ENCODE results near the gene ALDOA.
A peak's percentile ranks its signal among the peaks of the same experiment; 100 is the strongest.

The ALDOA gene

GRCh38 chr16:30068750-30069610 is 3.4 kb downstream of the ALDOA start:
- H3K9ac ChIP-seq (ENCODE audit: low read depth in 1 of 2, low read length in 2 of 2): no peak overlapping the region
- no peak overlapping the region for H3K27ac ChIP-seq (ENCODE audit: low read depth, low read length)
- H3K4me1 ChIP-seq (ENCODE audit: control insufficient read depth in 1 of 2, insufficient read depth in 2 of 2, low read length in 2 of 2): peaks cover 28 to 33% of the 10 kb centered on the region in 2 donors
- H3K9me3 ChIP-seq (ENCODE audit: control insufficient read depth in 1 of 2, low read length in 2 of 2): no peaks in the 10 kb centered on the region
- H3K4me3 ChIP-seq (ENCODE audit: low read depth in 1 of 2, low read length in 2 of 2): no peak overlapping the region
- peaks cover 33 to 55% of the 10 kb centered on the region in 2 donors for H3K36me3 ChIP-seq (ENCODE audit: control insufficient read depth in 1 of 2, insufficient read depth in 2 of 2, low read length in 2 of 2)
- H3K27me3 ChIP-seq (ENCODE audit: control insufficient read depth in 1 of 2, insufficient read depth in 2 of 2, low read length in 2 of 2): no peaks in the 10 kb centered on the region

GRCh38 chr16:30069611-30070462 is 4.3 kb downstream of the ALDOA start:
- peaks cover 33 to 55% of the 10 kb centered on the region in 2 donors for H3K36me3 ChIP-seq (ENCODE audit: control insufficient read depth in 1 of 2, insufficient read depth in 2 of 2, low read length in 2 of 2)
- no peak overlapping the region for H3K9ac ChIP-seq (ENCODE audit: low read depth in 1 of 2, low read length in 2 of 2)
- no peaks in the 10 kb centered on the region for H3K27me3 ChIP-seq (ENCODE audit: control insufficient read depth in 1 of 2, insufficient read depth in 2 of 2, low read length in 2 of 2)
- peaks cover 22 to 27% of the 10 kb centered on the region in 2 donors for H3K4me1 ChIP-seq (ENCODE audit: control insufficient read depth in 1 of 2, insufficient read depth in 2 of 2, low read length in 2 of 2)
- no peak overlapping the region for H3K27ac ChIP-seq (ENCODE audit: low read depth, low read length)
- no peak overlapping the region for H3K4me3 ChIP-seq (ENCODE audit: low read depth in 1 of 2, low read length in 2 of 2)
- H3K9me3 ChIP-seq (ENCODE audit: control insufficient read depth in 1 of 2, low read length in 2 of 2): no peaks in the 10 kb centered on the region

GRCh38 chr16:30070490-30070889 is 4.9 kb downstream of the ALDOA start:
- Histone ChIP-seq H3K27ac (ENCODE audit: low read depth, low read length) (no peak overlapping the region), H3K36me3 (ENCODE audit: control insufficient read depth in 1 of 2, insufficient read depth in 2 of 2, low read length in 2 of 2) (peaks cover 33 to 55% of the 10 kb centered on the region in 2 donors), H3K27me3 (ENCODE audit: control insufficient read depth in 1 of 2, insufficient read depth in 2 of 2, low read length in 2 of 2) (no peaks in the 10 kb centered on the region), H3K4me1 (ENCODE audit: control insufficient read depth in 1 of 2, insufficient read depth in 2 of 2, low read length in 2 of 2) (peaks cover 22 to 27% of the 10 kb centered on the region in 2 donors), H3K9ac (ENCODE audit: low read depth in 1 of 2, low read length in 2 of 2) (no peak overlapping the region), H3K9me3 (ENCODE audit: control insufficient read depth in 1 of 2, low read length in 2 of 2) (no peaks in the 10 kb centered on the region), H3K4me3 (ENCODE audit: low read depth in 1 of 2, low read length in 2 of 2) (no peak overlapping the region)

- Histone ChIP-seq H3K27me3 (ENCODE audit: control insufficient read depth in 1 of 2, insufficient read depth in 2 of 2, low read length in 2 of 2) (no peaks in the 10 kb centered on the region), H3K4me3 (ENCODE audit: low read depth in 1 of 2, low read length in 2 of 2) (peak within 1 kb of the TSS; percentile 76 to 94), H3K27ac (ENCODE audit: low read depth, low read length) (peak within 1 kb of the TSS; percentile 83), H3K9me3 (ENCODE audit: control insufficient read depth in 1 of 2, low read length in 2 of 2) (no peaks in the 10 kb centered on the region), H3K36me3 (ENCODE audit: control insufficient read depth in 1 of 2, insufficient read depth in 2 of 2, low read length in 2 of 2) (peaks cover 17 to 47% of the 10 kb centered on the region in 2 donors), H3K4me1 (ENCODE audit: control insufficient read depth in 1 of 2, insufficient read depth in 2 of 2, low read length in 2 of 2) (peaks cover 22 to 29% of the 10 kb centered on the region in 2 donors), H3K9ac (ENCODE audit: low read depth in 1 of 2, low read length in 2 of 2) (peak within 1 kb of the TSS; percentile 86 to 94)
These were observed 10.1 kb downstream of the ALDOA start, which contains the start of gene PPP4C for GRCh38 chr16:30075503-30076275. Gene PPP4C, plus strand, starts transcription at chr16:30075994. Its CDS starts 384 bp downstream, at chr16:30076378.

- Histone ChIP-seq H3K36me3 (ENCODE audit: control insufficient read depth in 1 of 2, insufficient read depth in 2 of 2, low read length in 2 of 2) (peaks cover 16 to 47% of the 10 kb centered on the region in 2 donors), H3K4me1 (ENCODE audit: control insufficient read depth in 1 of 2, insufficient read depth in 2 of 2, low read length in 2 of 2) (peaks cover 26 to 29% of the 10 kb centered on the region in 2 donors)
These were observed 10.8 kb downstream of the ALDOA start for GRCh38 chr16:30076276-30076791.

GRCh38 chr16:30077656-30078055 is 12.1 kb downstream of the ALDOA start:
- no peaks in the 10 kb centered on the region for H3K9me3 ChIP-seq (ENCODE audit: control insufficient read depth in 1 of 2, low read length in 2 of 2)
- H3K4me3 ChIP-seq (ENCODE audit: low read depth in 1 of 2, low read length in 2 of 2): peak overlapping the region; percentile 76 to 94
- peaks cover 26 to 29% of the 10 kb centered on the region in 2 donors for H3K4me1 ChIP-seq (ENCODE audit: control insufficient read depth in 1 of 2, insufficient read depth in 2 of 2, low read length in 2 of 2)
- no peaks in the 10 kb centered on the region for H3K27me3 ChIP-seq (ENCODE audit: control insufficient read depth in 1 of 2, insufficient read depth in 2 of 2, low read length in 2 of 2)
- no peak overlapping the region for H3K27ac ChIP-seq (ENCODE audit: low read depth, low read length)
- peaks cover 16 to 45% of the 10 kb centered on the region in 2 donors for H3K36me3 ChIP-seq (ENCODE audit: control insufficient read depth in 1 of 2, insufficient read depth in 2 of 2, low read length in 2 of 2)
- H3K9ac ChIP-seq (ENCODE audit: low read depth in 1 of 2, low read length in 2 of 2): peak overlapping the region; percentile 38 to 86

More at GRCh38 chr16:30076276-30076791, 10.8 kb downstream of the ALDOA start:
- Histone ChIP-seq H3K9me3 (ENCODE audit: control insufficient read depth in 1 of 2, low read length in 2 of 2) (no peaks in the 10 kb centered on the region), H3K9ac (ENCODE audit: low read depth in 1 of 2, low read length in 2 of 2) (peak overlapping the region; percentile 86 to 94), H3K4me3 (ENCODE audit: low read depth in 1 of 2, low read length in 2 of 2) (peak overlapping the region; percentile 76 to 94), H3K27ac (ENCODE audit: low read depth, low read length) (peak overlapping the region; percentile 83), H3K27me3 (ENCODE audit: control insufficient read depth in 1 of 2, insufficient read depth in 2 of 2, low read length in 2 of 2) (no peaks in the 10 kb centered on the region)

- Histone ChIP-seq H3K27ac (ENCODE audit: low read depth, low read length) (no peak overlapping the region), H3K36me3 (ENCODE audit: control insufficient read depth in 1 of 2, insufficient read depth in 2 of 2, low read length in 2 of 2) (peaks cover 27 to 56% of the 10 kb centered on the region in 2 donors), H3K9me3 (ENCODE audit: control insufficient read depth in 1 of 2, low read length in 2 of 2) (no peaks in the 10 kb centered on the region), H3K9ac (ENCODE audit: low read depth in 1 of 2, low read length in 2 of 2) (no peak overlapping the region), H3K4me1 (ENCODE audit: control insufficient read depth in 1 of 2, insufficient read depth in 2 of 2, low read length in 2 of 2) (peaks cover 26 to 29% of the 10 kb centered on the region in 2 donors), H3K27me3 (ENCODE audit: control insufficient read depth in 1 of 2, insufficient read depth in 2 of 2, low read length in 2 of 2) (no peaks in the 10 kb centered on the region), H3K4me3 (ENCODE audit: low read depth in 1 of 2, low read length in 2 of 2) (no peak overlapping the region)
These were observed 13.2 kb downstream of the ALDOA start for GRCh38 chr16:30078744-30079143.

GRCh38 chr16:30079480-30079879 is 13.9 kb downstream of the ALDOA start:
- no peaks in the 10 kb centered on the region for H3K9me3 ChIP-seq (ENCODE audit: control insufficient read depth in 1 of 2, low read length in 2 of 2)
- no peak overlapping the region for H3K9ac ChIP-seq (ENCODE audit: low read depth in 1 of 2, low read length in 2 of 2)
- H3K36me3 ChIP-seq (ENCODE audit: control insufficient read depth in 1 of 2, insufficient read depth in 2 of 2, low read length in 2 of 2): peaks cover 33 to 63% of the 10 kb centered on the region in 2 donors
- no peak overlapping the region for H3K4me3 ChIP-seq (ENCODE audit: low read depth in 1 of 2, low read length in 2 of 2)
- H3K4me1 ChIP-seq (ENCODE audit: control insufficient read depth in 1 of 2, insufficient read depth in 2 of 2, low read length in 2 of 2): peaks cover 26 to 29% of the 10 kb centered on the region in 2 donors
- H3K27ac ChIP-seq (ENCODE audit: low read depth, low read length): no peak overlapping the region
- no peaks in the 10 kb centered on the region for H3K27me3 ChIP-seq (ENCODE audit: control insufficient read depth in 1 of 2, insufficient read depth in 2 of 2, low read length in 2 of 2)

GRCh38 chr16:30082545-30083090 is 17.1 kb downstream of the ALDOA start:
- Histone ChIP-seq H3K36me3 (ENCODE audit: control insufficient read depth in 1 of 2, insufficient read depth in 2 of 2, low read length in 2 of 2) (peaks cover 33 to 68% of the 10 kb centered on the region in 2 donors), H3K27ac (ENCODE audit: low read depth, low read length) (no peak overlapping the region), H3K9me3 (ENCODE audit: control insufficient read depth in 1 of 2, low read length in 2 of 2) (no peaks in the 10 kb centered on the region), H3K4me3 (ENCODE audit: low read depth in 1 of 2, low read length in 2 of 2) (no peak overlapping the region), H3K27me3 (ENCODE audit: control insufficient read depth in 1 of 2, insufficient read depth in 2 of 2, low read length in 2 of 2) (no peaks in the 10 kb centered on the region), H3K9ac (ENCODE audit: low read depth in 1 of 2, low read length in 2 of 2) (no peak overlapping the region), H3K4me1 (ENCODE audit: control insufficient read depth in 1 of 2, insufficient read depth in 2 of 2, low read length in 2 of 2) (peaks cover 14 to 15% of the 10 kb centered on the region in 2 donors)
